Measurements from ENCODE around the gene SMARCC1. TPM values are rescaled to one million over a fixed set of nuclear protein-coding genes. Genes with fewer than 3 reads are reported as not detected.

SMARCC1 gene
- total RNA-seq, 1 donor from 2014 or later: 28.7 TPM

GRCh38 chr3:47571391-47572175 lies 210.1 kb downstream of the SMARCC1 start:
- TF ChIP-seq, protein P1, sequence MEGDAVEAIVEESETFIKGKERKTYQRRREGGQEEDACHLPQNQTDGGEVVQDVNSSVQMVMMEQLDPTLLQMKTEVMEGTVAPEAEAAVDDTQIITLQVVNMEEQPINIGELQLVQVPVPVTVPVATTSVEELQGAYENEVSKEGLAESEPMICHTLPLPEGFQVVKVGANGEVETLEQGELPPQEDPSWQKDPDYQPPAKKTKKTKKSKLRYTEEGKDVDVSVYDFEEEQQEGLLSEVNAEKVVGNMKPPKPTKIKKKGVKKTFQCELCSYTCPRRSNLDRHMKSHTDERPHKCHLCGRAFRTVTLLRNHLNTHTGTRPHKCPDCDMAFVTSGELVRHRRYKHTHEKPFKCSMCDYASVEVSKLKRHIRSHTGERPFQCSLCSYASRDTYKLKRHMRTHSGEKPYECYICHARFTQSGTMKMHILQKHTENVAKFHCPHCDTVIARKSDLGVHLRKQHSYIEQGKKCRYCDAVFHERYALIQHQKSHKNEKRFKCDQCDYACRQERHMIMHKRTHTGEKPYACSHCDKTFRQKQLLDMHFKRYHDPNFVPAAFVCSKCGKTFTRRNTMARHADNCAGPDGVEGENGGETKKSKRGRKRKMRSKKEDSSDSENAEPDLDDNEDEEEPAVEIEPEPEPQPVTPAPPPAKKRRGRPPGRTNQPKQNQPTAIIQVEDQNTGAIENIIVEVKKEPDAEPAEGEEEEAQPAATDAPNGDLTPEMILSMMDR (IDR thresholded peaks at IDR 0.05; ENCODE audit: insufficient read depth, low read length, severe bottlenecking): no peak
- FAIRE-seq: no peak
- H3K4me3 ChIP-seq (ENCODE audit: low read depth, low read length): no peak overlapping the region

GRCh38 chr3:47568901-47569300 lies 212.8 kb downstream of the SMARCC1 start:
- TF ChIP-seq, protein P1 (IDR thresholded peaks at IDR 0.05; ENCODE audit: insufficient read depth, low read length, severe bottlenecking): no peak
- no peak overlapping the region for H3K4me3 ChIP-seq (ENCODE audit: low read depth, low read length)
- FAIRE-seq: no peak
- H3K27me3 ChIP-seq (ENCODE audit: control insufficient read depth, insufficient read depth, low read length): peaks cover 8% of the 10 kb centered on the region
- no peak for DNase-seq (ENCODE audit: low read depth)
- no peaks in the 10 kb centered on the region for H3K36me3 ChIP-seq (ENCODE audit: control insufficient read depth, insufficient read depth, low read length)

More at GRCh38 chr3:47571391-47572175, 210.1 kb downstream of the SMARCC1 start:
- H3K27me3 ChIP-seq (ENCODE audit: control insufficient read depth, insufficient read depth, low read length): peaks cover 3% of the 10 kb centered on the region
- no peaks in the 10 kb centered on the region for H3K36me3 ChIP-seq (ENCODE audit: control insufficient read depth, insufficient read depth, low read length)
- no peak for DNase-seq (ENCODE audit: low read depth)

- TF ChIP-seq, protein P1 (IDR thresholded peaks at IDR 0.05; ENCODE audit: insufficient read depth, low read length, severe bottlenecking): no peak
- peaks cover 8% of the 10 kb centered on the region for H3K27me3 ChIP-seq (ENCODE audit: control insufficient read depth, insufficient read depth, low read length)
- no peaks in the 10 kb centered on the region for H3K36me3 ChIP-seq (ENCODE audit: control insufficient read depth, insufficient read depth, low read length)
- DNase-seq (ENCODE audit: low read depth): no peak
- no peak for FAIRE-seq
- no peak overlapping the region for H3K4me3 ChIP-seq (ENCODE audit: low read depth, low read length)
Measured at GRCh38 chr3:47567149-47567548, 214.5 kb downstream of the SMARCC1 start.

DNA sequence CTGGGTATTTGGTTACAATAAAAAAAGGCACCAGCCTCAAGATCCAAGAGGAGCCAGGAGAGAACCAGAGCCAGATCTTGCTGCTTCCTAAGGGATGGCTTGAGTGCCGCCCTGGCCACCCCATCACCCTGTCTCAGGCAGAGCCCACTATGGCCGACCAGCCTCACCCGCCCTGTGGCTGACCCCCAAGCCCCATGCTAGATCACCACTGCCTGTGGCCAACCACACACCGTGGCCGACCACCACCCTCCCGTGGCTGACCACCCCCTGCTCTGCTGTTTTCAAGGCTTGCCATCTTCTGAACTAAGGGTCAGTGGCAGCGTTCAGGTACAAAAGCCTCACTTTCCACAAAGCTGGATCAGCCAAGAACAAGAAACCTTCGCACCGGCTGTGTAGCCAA lies 215.0 kb downstream of the SMARCC1 start:
- Histone ChIP-seq H3K4me3 (ENCODE audit: low read depth, low read length) (no peak overlapping the region), H3K27me3 (ENCODE audit: control insufficient read depth, insufficient read depth, low read length) (peaks cover 8% of the 10 kb centered on the region), H3K36me3 (ENCODE audit: control insufficient read depth, insufficient read depth, low read length) (no peaks in the 10 kb centered on the region)
- TF ChIP-seq, protein P1 (IDR thresholded peaks at IDR 0.05; ENCODE audit: insufficient read depth, low read length, severe bottlenecking): no peak
- DNase-seq (ENCODE audit: low read depth) (no peak), FAIRE-seq (no peak)

DNA sequence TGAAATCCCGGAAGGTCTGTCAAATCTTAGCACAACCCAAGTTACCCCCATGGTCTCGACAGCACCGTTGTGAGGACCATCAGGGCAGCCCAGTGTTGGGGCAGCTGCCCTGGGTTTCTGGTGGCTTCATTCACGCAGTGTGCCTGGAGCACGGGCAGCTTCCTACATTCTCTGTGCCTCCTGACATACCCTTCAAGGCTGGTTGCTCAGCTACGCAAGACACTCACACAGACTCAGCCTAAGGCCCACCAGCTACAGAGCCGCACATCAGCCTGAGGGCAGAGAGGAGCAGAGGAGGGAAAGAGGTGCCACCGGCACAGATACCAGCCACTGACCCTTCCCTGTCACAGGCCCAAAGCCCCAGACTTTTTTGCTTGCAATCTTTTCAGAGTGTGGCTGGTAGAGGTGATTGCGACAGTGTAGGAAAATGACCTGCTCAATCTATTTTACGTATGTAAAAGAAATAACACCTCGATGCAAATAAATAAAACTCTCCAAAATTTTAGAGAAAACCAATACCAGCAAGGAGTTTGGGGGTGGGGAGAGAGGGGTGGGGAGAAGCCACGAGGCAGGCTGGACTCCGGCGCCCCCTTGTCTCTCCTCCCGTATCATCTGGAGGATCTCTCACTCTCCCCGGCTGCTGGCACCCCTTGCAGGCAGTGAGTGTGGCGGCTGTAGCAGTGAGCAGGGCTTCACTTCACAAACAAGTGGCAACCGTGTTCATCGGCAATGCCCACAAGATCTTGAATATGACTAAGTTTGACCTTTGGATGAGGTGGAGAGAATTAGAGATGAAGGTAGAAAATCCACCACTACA lies 215.8 kb downstream of the SMARCC1 start:
- no peak overlapping the region for H3K4me3 ChIP-seq (ENCODE audit: low read depth, low read length)
- H3K36me3 ChIP-seq (ENCODE audit: control insufficient read depth, insufficient read depth, low read length): no peaks in the 10 kb centered on the region
- no peak for DNase-seq (ENCODE audit: low read depth)
- TF ChIP-seq, protein P1 (IDR thresholded peaks at IDR 0.05; ENCODE audit: insufficient read depth, low read length, severe bottlenecking): no peak
- H3K27me3 ChIP-seq (ENCODE audit: control insufficient read depth, insufficient read depth, low read length): peaks cover 6% of the 10 kb centered on the region
- FAIRE-seq: no peak
